ENCODE measurements around the gene KLK10.

GRCh38 chr19:50980208-50980607 lies 39.3 kb downstream of the KLK10 start:
- TF ChIP-seq CTCF (IDR thresholded peaks at IDR 0.05; ENCODE audit: low read depth, low read length) (no peak), EZH2phosphoT487 (IDR thresholded peaks at IDR 0.05; ENCODE audit: low read depth) (no peak)
